Neural crest cell (in vitro differentiated cells): ENCODE measurements around the gene PRF1. TPM values are rescaled to one million over a fixed set of nuclear protein-coding genes. Genes with fewer than 3 reads are reported as not detected.

Source experiments
- DNase-seq: peaks from one replicate; pipeline ENCODE4 v3.0.0; 2021; ENCODE audit warnings: low read depth, mixed read lengths, low spot score
- H3K27ac Mint-ChIP-seq: one replicate; pipeline ENCODE4 v1.8.0; 2021; ENCODE audit warnings: mild to moderate bottlenecking, mixed read lengths; ENCODE audit not compliant: unreplicated experiment
- H3K27me3 Mint-ChIP-seq: 2 replicates; pipeline ENCODE4 v1.8.0; 2021; ENCODE audit warnings: low read depth, mild to moderate bottlenecking, mixed read lengths
- H3K36me3 Mint-ChIP-seq: 2 replicates; pipeline ENCODE4 v1.8.0; 2021; ENCODE audit warnings: low read depth, mild to moderate bottlenecking, mixed read lengths
- H3K4me1 Mint-ChIP-seq: 2 replicates; pipeline ENCODE4 v1.8.0; 2021; ENCODE audit warnings: mixed read lengths
- H3K4me3 Mint-ChIP-seq: one replicate; pipeline ENCODE4 v1.8.0; 2021; ENCODE audit warnings: mild to moderate bottlenecking, mixed read lengths
- H3K9me3 Mint-ChIP-seq: 2 replicates; pipeline ENCODE4 v1.8.0; 2021; ENCODE audit warnings: mixed read lengths
- total RNA-seq: library from RNA; stranded (reverse); gene quantifications from 2 replicates; pipeline ENCODE4 v1.2.1, GENCODE V29; 2021
- TF ChIP-seq, protein P1 (sequence below): fragments of 200-600 bp; sonication (generic); conservative IDR thresholded peaks from 2 replicates; pipeline ENCODE4 v1.5.0; 2021; ENCODE audit warnings: antibody characterized with exemption, mild to moderate bottlenecking

PRF1 gene
- total RNA-seq, 1 donor from 2014 or later, result not detected

DNA sequence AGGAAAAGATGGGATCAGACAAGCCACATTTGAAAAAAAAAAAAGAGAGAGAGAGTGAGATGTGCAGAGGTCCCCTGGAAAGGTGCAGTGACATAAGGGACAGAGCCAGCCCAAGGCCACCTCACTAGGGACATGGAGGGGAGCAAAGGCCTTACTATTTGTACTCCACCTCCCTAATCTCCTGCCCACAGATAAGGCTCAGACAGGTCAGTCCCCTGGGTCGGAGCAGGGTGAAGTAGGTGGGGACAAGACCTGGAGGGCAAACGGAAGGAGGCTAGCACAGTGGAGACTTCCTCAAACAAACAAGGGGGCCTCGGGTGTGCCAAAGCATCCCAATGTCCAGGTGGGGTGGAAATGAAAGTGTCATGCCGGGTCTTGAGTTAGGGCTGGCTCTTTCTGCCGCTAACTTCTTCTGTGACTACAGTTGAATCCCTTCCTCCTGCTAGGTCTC is 7.0 kb downstream of the PRF1 start:
- Mint-ChIP-seq H3K36me3 (no peaks in the 10 kb centered on the region), H3K27me3 (no peaks in the 10 kb centered on the region), H3K9me3 (no peaks in the 10 kb centered on the region), H3K4me3 (no peak overlapping the region), H3K27ac (no peak overlapping the region), H3K4me1 (peaks cover 7% of the 10 kb centered on the region)
- DNase-seq, result no peak
- TF ChIP-seq, protein P1, sequence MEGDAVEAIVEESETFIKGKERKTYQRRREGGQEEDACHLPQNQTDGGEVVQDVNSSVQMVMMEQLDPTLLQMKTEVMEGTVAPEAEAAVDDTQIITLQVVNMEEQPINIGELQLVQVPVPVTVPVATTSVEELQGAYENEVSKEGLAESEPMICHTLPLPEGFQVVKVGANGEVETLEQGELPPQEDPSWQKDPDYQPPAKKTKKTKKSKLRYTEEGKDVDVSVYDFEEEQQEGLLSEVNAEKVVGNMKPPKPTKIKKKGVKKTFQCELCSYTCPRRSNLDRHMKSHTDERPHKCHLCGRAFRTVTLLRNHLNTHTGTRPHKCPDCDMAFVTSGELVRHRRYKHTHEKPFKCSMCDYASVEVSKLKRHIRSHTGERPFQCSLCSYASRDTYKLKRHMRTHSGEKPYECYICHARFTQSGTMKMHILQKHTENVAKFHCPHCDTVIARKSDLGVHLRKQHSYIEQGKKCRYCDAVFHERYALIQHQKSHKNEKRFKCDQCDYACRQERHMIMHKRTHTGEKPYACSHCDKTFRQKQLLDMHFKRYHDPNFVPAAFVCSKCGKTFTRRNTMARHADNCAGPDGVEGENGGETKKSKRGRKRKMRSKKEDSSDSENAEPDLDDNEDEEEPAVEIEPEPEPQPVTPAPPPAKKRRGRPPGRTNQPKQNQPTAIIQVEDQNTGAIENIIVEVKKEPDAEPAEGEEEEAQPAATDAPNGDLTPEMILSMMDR, result no peak

DNA sequence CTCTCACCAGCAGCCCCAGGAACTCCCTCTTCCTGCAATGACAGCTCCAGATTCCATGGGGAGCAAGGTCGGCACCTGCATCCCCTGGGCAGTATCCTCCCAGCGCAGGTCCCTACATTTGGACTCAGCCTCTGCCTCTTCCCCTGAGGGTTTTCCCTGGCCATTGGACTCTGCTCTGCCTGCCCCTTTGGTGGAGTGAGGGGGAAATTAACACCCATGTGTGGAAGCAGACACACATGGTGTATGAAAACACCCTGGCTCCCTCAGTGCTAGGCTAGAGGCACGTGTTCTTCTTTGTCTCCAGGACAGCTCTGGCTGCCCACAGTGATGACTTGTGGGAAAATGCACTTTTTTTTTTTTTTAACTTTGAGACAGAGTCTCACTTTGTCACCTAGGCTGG is 8.4 kb downstream of the PRF1 start:
- TF ChIP-seq, protein P1, result no peak
- no peaks in the 10 kb centered on the region for H3K9me3 Mint-ChIP-seq

DNA sequence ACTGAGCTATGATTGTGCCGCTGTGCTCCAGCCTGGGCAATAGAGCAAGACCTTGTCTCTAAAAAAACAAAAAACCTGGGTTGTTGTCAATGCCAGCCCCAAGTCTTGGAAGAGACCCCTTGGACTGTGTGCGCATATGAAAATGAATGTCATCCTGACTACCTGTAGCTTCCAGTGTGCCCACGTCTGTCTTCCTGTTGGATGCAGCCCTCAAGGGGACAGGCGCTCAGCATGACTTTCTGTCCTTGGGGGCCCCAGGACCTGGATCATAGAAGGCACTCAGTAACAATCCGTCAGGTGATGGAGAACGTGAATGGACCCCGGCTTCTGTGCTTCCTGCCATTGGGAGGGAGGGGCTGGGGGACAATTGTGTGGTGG is 9.0 kb downstream of the PRF1 start:
- TF ChIP-seq, protein P1, result no peak
- H3K36me3 Mint-ChIP-seq, result no peaks in the 10 kb centered on the region
- no peak overlapping the region for H3K4me3 Mint-ChIP-seq
- H3K4me1 Mint-ChIP-seq, result peaks cover 7% of the 10 kb centered on the region
- peaks cover 4% of the 10 kb centered on the region for H3K27me3 Mint-ChIP-seq
- no peaks in the 10 kb centered on the region for H3K9me3 Mint-ChIP-seq
- no peak overlapping the region for H3K27ac Mint-ChIP-seq
- no peak for DNase-seq

More for the DNA sequence above, 8.4 kb downstream of the PRF1 start:
- Mint-ChIP-seq H3K36me3 (no peaks in the 10 kb centered on the region), H3K4me3 (no peak overlapping the region), H3K27ac (no peak overlapping the region), H3K27me3 (peaks cover 2% of the 10 kb centered on the region), H3K4me1 (peaks cover 7% of the 10 kb centered on the region)
- no peak for DNase-seq

- DNase-seq, result no peak
- peak overlapping the region; percentile 85 for H3K27ac Mint-ChIP-seq
- H3K36me3 Mint-ChIP-seq, result no peaks in the 10 kb centered on the region
- TF ChIP-seq, protein P1, result no peak
- H3K4me3 Mint-ChIP-seq, result no peak overlapping the region
- H3K9me3 Mint-ChIP-seq, result no peaks in the 10 kb centered on the region
- peaks cover 7% of the 10 kb centered on the region for H3K4me1 Mint-ChIP-seq
- H3K27me3 Mint-ChIP-seq, result peaks cover 6% of the 10 kb centered on the region
Observed at GRCh38 chr10:70592746-70593512, 9.6 kb downstream of the PRF1 start.

GRCh38 chr10:70592186-70592735 is 10.3 kb downstream of the PRF1 start:
- peaks cover 7% of the 10 kb centered on the region for H3K4me1 Mint-ChIP-seq
- H3K27me3 Mint-ChIP-seq, result peaks cover 6% of the 10 kb centered on the region
- DNase-seq, result no peak
- no peak overlapping the region for H3K27ac Mint-ChIP-seq
- no peak overlapping the region for H3K4me3 Mint-ChIP-seq
- H3K9me3 Mint-ChIP-seq, result no peaks in the 10 kb centered on the region
- H3K36me3 Mint-ChIP-seq, result no peaks in the 10 kb centered on the region
- TF ChIP-seq, protein P1, result no peak
